ENCODE data around the gene KDF1.

DNA sequence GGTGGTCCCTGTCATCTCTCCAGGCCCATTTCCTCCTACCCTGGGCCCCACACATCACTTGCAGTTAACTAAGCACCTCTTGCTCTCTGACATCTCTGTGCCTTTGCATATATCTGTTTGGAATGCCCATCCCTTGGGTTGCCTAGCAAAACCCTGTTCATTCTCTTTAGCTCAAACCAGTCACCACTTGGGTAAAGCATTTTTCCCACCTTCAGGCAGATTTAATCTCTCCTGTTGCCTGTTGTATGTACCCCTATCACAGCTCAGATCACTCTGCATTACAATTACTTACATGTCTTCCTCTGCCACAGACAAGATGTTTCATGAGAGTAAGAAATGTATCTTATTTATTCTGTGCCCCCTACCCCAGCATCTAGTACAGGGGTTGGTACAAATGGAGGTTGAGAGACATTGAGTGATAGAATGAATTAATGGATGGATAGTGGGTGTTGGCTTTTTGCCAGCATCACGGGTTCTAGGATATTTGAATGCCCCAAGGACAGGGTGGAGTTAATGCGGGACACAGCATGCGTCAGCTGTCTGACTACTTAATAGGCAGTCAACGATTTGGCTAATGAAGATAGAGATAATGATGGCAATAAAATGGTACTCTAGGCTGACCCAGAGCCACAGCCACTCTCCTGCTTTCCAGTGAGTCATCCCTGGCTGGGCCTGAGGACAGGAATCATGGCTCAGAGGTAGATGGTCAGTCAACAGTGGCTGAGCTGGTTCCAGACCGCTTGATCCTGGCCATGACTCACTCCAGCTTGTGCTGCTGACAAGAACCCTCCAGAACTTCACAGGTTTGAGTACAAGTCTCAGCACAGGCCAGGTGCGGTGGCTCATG, 53.0 kb downstream of the KDF1 start:
- TF ChIP-seq, protein P1, sequence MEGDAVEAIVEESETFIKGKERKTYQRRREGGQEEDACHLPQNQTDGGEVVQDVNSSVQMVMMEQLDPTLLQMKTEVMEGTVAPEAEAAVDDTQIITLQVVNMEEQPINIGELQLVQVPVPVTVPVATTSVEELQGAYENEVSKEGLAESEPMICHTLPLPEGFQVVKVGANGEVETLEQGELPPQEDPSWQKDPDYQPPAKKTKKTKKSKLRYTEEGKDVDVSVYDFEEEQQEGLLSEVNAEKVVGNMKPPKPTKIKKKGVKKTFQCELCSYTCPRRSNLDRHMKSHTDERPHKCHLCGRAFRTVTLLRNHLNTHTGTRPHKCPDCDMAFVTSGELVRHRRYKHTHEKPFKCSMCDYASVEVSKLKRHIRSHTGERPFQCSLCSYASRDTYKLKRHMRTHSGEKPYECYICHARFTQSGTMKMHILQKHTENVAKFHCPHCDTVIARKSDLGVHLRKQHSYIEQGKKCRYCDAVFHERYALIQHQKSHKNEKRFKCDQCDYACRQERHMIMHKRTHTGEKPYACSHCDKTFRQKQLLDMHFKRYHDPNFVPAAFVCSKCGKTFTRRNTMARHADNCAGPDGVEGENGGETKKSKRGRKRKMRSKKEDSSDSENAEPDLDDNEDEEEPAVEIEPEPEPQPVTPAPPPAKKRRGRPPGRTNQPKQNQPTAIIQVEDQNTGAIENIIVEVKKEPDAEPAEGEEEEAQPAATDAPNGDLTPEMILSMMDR (IDR thresholded peaks at IDR 0.05): no peak
- TF ChIP-seq POLR2A (IDR thresholded peaks at IDR 0.05): no peak

Data from right lobe of liver (tissue), 4 donors.